AG09319 (cell line): ENCODE measurements around the gene LRFN4.
"Not testable (repeated sequence)": the region's sequence is repeated elsewhere in the genome, so short reads cannot be mapped to it uniquely, and the experiment has no call there.

Experiments
- DNase-seq: peaks from one replicate; pipeline ENCODE4 v3.0.0-alpha.2; 2010; ENCODE audit warnings: low read depth; ENCODE audit errors: extremely low read depth
- CTCF ChIP-seq: IDR thresholded peaks from 2 replicates; pipeline ENCODE4 v1.5.1; 2011; ENCODE audit warnings: low read depth, mild to moderate bottlenecking, inconsistent platforms, low read length, moderate library complexity

LRFN4 gene

GRCh38 chr11:66820381-66820780 is 36.5 kb upstream of the LRFN4 start:
- DNase-seq: no peak
- TF ChIP-seq CTCF: no peak

GRCh38 chr11:66820901-66821300 is 36.0 kb upstream of the LRFN4 start:
- no peak for TF ChIP-seq CTCF
- DNase-seq: no peak

GRCh38 chr11:66823700-66824099 is 33.2 kb upstream of the LRFN4 start:
- DNase-seq: no peak
- no peak for TF ChIP-seq CTCF

GRCh38 chr11:66824573-66824972 is 32.3 kb upstream of the LRFN4 start:
- DNase-seq: not testable (repeated sequence)

- DNase-seq: no peak
These were observed 22.4 kb upstream of the LRFN4 start for GRCh38 chr11:66834539-66834845.

GRCh38 chr11:66834943-66835342 is 21.9 kb upstream of the LRFN4 start:
- DNase-seq: no peak

More at GRCh38 chr11:66834539-66834845, 22.4 kb upstream of the LRFN4 start:
- TF ChIP-seq CTCF: no peak

GRCh38 chr11:66835768-66836405 is 21.0 kb upstream of the LRFN4 start:
- peak; percentile 62 for DNase-seq

More at GRCh38 chr11:66834943-66835342, 21.9 kb upstream of the LRFN4 start:
- TF ChIP-seq CTCF: no peak

More at GRCh38 chr11:66835768-66836405, 21.0 kb upstream of the LRFN4 start:
- no peak for TF ChIP-seq CTCF
